Tibial artery (tissue), 4 donors: ENCODE measurements around the gene SORT1.

ENCODE experiments used
- DNase-seq, 2 donors: peaks; one replicate each; pipeline ENCODE4 v3.0.0-alpha.2; 2019
- H3K27ac ChIP-seq, 2 donors: fragments of 200-600 bp; sonication (generic) in 1 of 2; 1 replicate in 1 of 2; 2 replicates in 1 of 2; pipeline ENCODE4 v1.5.1; 2018 to 2019; ENCODE audit warnings: mild to moderate bottlenecking in 1 of 2
- H3K27me3 ChIP-seq, 2 donors: fragments of 200-600 bp; sonication (generic) in 1 of 2; one replicate each; pipeline versions ENCODE4 v1.5.1 to v1.6.0; 2016 to 2019
- H3K36me3 ChIP-seq, 3 donors: fragments of 200-600 bp; sonication (generic) in 2 of 3; one replicate each; pipeline ENCODE4 v1.5.1; 2016 to 2019; ENCODE audit warnings: mild to moderate bottlenecking in 2 of 3
- H3K4me1 ChIP-seq, 4 donors: fragments of 200-600 bp; sonication (generic) in 2 of 4; 1 replicate in 3 of 4; 2 replicates in 1 of 4; pipeline ENCODE4 v1.5.1; 2016 to 2019
- H3K4me3 ChIP-seq, 2 donors: fragments of 200-600 bp; sonication (generic) in 1 of 2; 1 replicate in 1 of 2; 2 replicates in 1 of 2; pipeline ENCODE4 v1.5.1; 2018 to 2019; ENCODE audit warnings: mild to moderate bottlenecking in 2 of 2
- H3K9me3 ChIP-seq, 3 donors: fragments of 200-600 bp; sonication (generic) in 1 of 3; one replicate each; pipeline ENCODE4 v1.5.1; 2016 to 2019
- CTCF ChIP-seq, 2 experiments: fragments of 200-600 bp in 1 of 2; fragments of 450-650 bp in 1 of 2; IDR thresholded peaks; one replicate each; pipeline ENCODE4 v1.5.1; 2017 to 2019; ENCODE audit warnings: antibody characterized with exemption in 2 of 2, mild to moderate bottlenecking in 1 of 2, moderate library complexity in 1 of 2
- intact Hi-C: fragments of 100-400 bp; cut with DNase I; formaldehyde crosslinking; loops from one replicate; pipeline ENCODE4 v1.15.0; 2023; ENCODE audit warnings: low total_unique reads

SORT1 gene

GRCh38 chr1:109368464-109368863 is 29.3 kb downstream of the SORT1 start:
- H3K4me3 ChIP-seq: no peak overlapping the region
- no peaks in the 10 kb centered on the region for H3K27me3 ChIP-seq
- no peak for TF ChIP-seq CTCF (IDR thresholded peaks at IDR 0.05)
- no peaks in the 10 kb centered on the region for H3K9me3 ChIP-seq
- intact Hi-C loops: no loop called here
- no peak for DNase-seq
- H3K27ac ChIP-seq: peak overlapping the region; percentile 82 to 85
- H3K36me3 ChIP-seq: peaks cover 23 to 42% (median 36%) of the 10 kb centered on the region in 3 donors
- peaks cover 0 to 95% (median 47%) of the 10 kb centered on the region in 4 donors for H3K4me1 ChIP-seq

- peak overlapping the region; percentile 82 to 85 for H3K27ac ChIP-seq
- no peak overlapping the region for H3K4me3 ChIP-seq
- intact Hi-C loops: no loop called here
- TF ChIP-seq CTCF (IDR thresholded peaks at IDR 0.05): no peak
- peaks cover 23 to 42% (median 36%) of the 10 kb centered on the region in 3 donors for H3K36me3 ChIP-seq
- no peaks in the 10 kb centered on the region for H3K27me3 ChIP-seq
- DNase-seq: no peak
- peaks cover 0 to 92% (median 39%) of the 10 kb centered on the region in 4 donors for H3K4me1 ChIP-seq
- H3K9me3 ChIP-seq: no peaks in the 10 kb centered on the region
Measured at GRCh38 chr1:109367626-109368025, 30.1 kb downstream of the SORT1 start.

- peak overlapping the region; percentile 82 to 85 for H3K27ac ChIP-seq
- peaks cover 23 to 42% (median 36%) of the 10 kb centered on the region in 3 donors for H3K36me3 ChIP-seq
- no peak for DNase-seq
- peaks cover 0 to 93% (median 35%) of the 10 kb centered on the region in 4 donors for H3K4me1 ChIP-seq
- no peak for TF ChIP-seq CTCF (IDR thresholded peaks at IDR 0.05)
- intact Hi-C loops: no loop called here
- no peaks in the 10 kb centered on the region for H3K9me3 ChIP-seq
- no peaks in the 10 kb centered on the region for H3K27me3 ChIP-seq
- no peak overlapping the region for H3K4me3 ChIP-seq
Measured at GRCh38 chr1:109365642-109366204, 32.0 kb downstream of the SORT1 start.

GRCh38 chr1:109361649-109362048 is 36.1 kb downstream of the SORT1 start:
- Histone ChIP-seq H3K4me1 (peaks cover 0 to 90% (median 19%) of the 10 kb centered on the region in 4 donors), H3K36me3 (peaks cover 21 to 29% (median 22%) of the 10 kb centered on the region in 3 donors), H3K9me3 (no peaks in the 10 kb centered on the region), H3K27me3 (no peaks in the 10 kb centered on the region), H3K27ac (peak overlapping the region; percentile 51 to 62), H3K4me3 (no peak overlapping the region)
- no peak for DNase-seq
- TF ChIP-seq CTCF (IDR thresholded peaks at IDR 0.05): no peak
- intact Hi-C loops: no loop called here

- H3K9me3 ChIP-seq: no peaks in the 10 kb centered on the region
- intact Hi-C loops: no loop called here
- peaks cover 15 to 23% (median 19%) of the 10 kb centered on the region in 3 donors for H3K36me3 ChIP-seq
- H3K27me3 ChIP-seq: no peaks in the 10 kb centered on the region
- H3K4me3 ChIP-seq: no peak overlapping the region
- H3K4me1 ChIP-seq: peaks cover 2 to 92% (median 22%) of the 10 kb centered on the region in 4 donors
- no peak for TF ChIP-seq CTCF (IDR thresholded peaks at IDR 0.05)
- DNase-seq: no peak
- H3K27ac ChIP-seq: peak overlapping the region; percentile 51 to 62
Measured at GRCh38 chr1:109361069-109361468, 36.6 kb downstream of the SORT1 start.
